HG03460 (cell line): ENCODE measurements around the gene WWC2.
A peak's percentile ranks its signal among the peaks of the same experiment; 100 is the strongest.

Experiments
- ATAC-seq: cut with Tn5 transposase; IDR thresholded peaks from one replicate; pipeline ENCODE4 v1.9.1; 2021; ENCODE audit not compliant: unreplicated experiment

The WWC2 gene

GRCh38 chr4:183098723-183099536, at the start of gene WWC2:
Gene WWC2 (plus strand): TSS chr4:183099257. CDS start chr4:183099492, 235 bp downstream.
- peak; percentile 59 for ATAC-seq

DNA sequence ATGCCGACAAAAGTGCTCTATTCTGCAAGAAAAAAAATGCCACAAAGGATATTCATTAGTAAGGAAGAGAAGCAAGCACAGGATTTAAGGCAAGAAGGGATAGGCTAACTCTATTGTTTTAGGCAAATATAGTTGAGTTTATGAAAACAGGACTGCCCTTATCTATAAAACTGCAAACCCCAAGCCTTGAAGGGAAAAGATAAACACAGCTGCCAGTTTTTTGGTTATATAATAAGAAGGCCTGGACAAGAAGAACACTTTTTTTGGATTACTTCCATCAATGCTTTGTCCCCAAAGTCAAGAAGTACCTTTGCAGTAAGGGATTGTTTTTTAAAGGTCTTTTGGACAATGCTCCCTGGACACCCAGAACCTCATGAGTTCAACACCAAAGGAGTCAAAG, 45.4 kb upstream of the WWC2 start:
- ATAC-seq: no peak

DNA sequence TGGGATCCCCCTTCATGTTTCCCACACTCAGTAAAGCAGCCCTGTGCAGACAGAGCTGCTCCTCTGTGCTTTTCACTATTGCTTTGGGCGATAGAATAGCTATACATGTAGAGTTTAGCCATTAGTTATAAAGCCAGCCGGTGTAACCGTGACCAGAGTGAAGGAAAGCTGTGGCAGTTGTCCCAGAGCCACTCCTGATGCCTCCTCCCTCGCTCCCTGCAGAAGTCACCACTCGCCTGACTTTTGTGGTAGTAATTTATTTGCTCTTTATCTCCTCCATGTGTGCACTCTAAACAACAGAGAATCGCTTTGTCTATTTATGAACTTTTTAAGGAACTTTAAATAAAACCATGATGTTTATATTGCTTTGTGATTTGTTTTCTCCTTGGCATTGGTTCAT, 41.8 kb upstream of the WWC2 start:
- ATAC-seq: no peak

GRCh38 chr4:183059797-183060196, 39.3 kb upstream of the WWC2 start:
- ATAC-seq: no peak

- ATAC-seq: no peak
Measured at GRCh38 chr4:183068502-183068901, 30.6 kb upstream of the WWC2 start.

DNA sequence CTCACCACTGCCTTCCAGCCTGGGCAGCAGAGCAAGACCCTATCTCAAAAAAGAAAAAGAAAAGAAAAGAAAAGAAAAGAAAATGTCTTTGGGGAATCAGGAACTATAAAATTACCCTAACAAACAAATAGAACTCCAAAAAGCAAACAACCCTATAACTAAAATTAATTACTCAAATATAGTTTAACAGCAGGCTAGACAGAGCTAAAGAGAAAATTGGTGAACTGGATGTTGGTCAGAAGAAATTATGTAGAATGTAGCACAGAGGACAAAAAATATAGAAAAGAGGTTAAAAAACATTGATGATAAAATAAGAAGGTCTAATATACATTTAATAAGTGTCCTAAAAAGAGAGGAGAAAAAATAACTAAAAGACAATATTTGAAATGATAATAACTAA, 27.8 kb upstream of the WWC2 start:
- ATAC-seq: no peak

GRCh38 chr4:183072176-183072575, 26.9 kb upstream of the WWC2 start:
- no peak for ATAC-seq

DNA sequence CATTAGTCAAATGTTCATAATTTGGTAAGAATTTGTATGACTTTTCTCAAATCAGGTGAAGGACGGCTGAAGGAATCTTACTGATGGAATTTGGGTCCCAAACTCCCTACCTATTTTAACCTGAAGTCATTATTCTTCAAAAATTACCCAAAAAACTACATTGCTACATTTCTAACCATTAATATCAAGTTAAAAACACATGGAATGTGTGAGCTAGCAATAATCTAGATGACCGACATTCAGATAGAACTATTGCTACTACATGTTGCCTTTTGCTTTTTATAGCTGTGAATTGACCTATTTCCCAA, 25.3 kb upstream of the WWC2 start:
- no peak for ATAC-seq

GRCh38 chr4:183074288-183074990, 24.6 kb upstream of the WWC2 start:
- no peak for ATAC-seq

DNA sequence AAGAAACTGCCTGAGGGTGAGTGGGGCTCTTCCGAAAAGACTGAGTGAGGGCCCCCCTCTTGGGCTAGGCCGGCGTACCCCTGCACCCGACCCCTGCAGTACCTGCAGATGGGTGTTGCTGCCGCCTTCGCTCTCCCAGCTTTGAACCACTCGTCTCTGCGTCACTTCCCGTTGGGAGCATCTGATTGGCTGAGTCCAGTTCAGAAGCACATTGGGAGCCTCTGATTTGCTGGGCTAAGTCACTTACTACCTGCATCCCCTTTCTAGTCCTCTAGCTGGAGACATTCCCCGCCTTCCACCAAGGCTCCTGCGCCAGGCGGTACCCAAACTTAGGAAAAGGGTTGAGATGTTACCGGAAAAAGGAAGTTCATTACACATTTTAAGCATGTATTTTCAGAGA, 20.4 kb upstream of the WWC2 start:
- no peak for ATAC-seq

DNA sequence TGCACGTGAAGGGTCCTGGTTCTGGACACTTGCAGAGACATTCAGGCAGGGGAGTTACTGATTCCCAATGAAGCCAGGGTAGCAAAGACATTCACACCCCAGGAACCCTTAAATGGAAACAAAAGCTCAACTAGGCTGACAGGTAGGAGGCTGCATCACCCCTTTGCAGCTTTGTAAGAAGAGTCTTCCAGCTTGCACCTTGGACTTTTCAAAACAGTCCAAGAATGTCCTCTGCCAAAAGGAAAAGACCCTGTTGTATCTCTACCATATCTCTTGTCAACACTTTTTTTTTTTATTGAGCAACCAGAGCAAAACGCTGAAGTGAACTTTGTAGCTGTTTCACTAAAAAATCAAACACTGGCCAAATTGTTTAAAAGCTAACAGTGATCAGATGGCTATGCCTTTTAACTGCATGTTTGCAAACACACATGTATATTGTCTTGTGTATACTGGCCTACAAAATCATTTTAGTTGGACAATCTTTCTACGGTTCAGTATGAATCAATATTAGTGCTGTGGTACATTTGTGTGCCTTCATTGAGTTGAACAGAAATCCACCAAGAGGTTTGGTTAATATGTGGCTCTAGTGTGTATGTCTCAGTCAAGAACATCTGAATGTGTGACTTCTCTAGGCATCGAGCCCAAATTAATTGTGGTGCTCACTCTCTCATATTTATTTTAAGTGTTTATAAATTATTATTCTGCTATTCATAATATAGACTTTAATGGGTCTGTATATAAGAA, 18.5 kb upstream of the WWC2 start:
- ATAC-seq: no peak

DNA sequence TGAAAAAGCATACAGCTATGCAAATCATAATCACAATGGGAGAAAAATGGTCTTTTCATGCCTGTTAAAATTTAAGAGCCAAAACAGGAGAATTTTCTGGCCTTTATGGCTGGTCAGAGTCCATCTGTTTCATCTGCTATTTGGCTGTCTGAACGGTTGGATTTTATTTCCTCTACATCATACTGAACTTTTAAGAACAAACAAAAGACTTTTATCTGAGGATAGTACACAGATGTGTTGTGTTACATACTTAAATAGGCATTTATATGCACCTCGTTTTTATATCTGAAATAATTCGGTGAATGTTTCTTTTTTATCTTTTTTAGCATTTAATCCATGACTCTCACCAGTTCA, 18.0 kb upstream of the WWC2 start:
- no peak for ATAC-seq

DNA sequence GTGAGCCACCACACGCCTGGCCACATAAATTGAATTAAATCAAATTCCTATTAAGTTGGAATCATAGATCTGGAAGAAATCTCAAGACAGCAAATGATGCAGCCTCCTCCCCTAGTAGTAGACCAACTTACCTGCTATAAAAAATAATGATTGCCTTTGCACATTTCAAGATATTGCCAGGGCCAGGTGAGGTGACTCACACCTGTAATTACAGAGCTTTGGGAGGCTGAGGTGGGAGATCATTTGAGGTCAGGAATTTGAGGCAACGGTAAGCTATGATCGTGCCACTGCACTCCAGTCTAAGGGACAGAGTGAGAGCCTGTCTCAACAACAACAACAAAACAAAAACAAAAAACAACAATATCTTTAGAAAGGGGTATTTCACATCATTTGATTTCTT, 17.0 kb upstream of the WWC2 start:
- ATAC-seq: no peak

GRCh38 chr4:183094393-183095198, 4.5 kb upstream of the WWC2 start:
- no peak for ATAC-seq

DNA sequence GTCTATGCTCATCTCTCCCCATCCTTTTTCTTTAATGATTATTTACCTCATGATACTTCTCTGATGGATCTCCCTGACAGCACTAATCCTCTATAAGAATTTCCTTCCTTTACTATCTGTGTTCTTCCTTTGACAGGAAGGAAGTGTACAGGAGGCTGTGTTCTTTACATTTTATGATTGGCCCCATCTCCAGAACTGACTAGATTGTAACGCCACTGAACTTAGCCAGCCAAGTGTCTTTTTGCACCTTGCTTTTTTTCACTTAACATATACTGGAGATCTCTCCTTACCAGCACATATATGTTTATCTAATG, 3.9 kb upstream of the WWC2 start:
- no peak for ATAC-seq

- ATAC-seq: no peak
Measured at GRCh38 chr4:183096276-183096965, 2.6 kb upstream of the WWC2 start.

DNA sequence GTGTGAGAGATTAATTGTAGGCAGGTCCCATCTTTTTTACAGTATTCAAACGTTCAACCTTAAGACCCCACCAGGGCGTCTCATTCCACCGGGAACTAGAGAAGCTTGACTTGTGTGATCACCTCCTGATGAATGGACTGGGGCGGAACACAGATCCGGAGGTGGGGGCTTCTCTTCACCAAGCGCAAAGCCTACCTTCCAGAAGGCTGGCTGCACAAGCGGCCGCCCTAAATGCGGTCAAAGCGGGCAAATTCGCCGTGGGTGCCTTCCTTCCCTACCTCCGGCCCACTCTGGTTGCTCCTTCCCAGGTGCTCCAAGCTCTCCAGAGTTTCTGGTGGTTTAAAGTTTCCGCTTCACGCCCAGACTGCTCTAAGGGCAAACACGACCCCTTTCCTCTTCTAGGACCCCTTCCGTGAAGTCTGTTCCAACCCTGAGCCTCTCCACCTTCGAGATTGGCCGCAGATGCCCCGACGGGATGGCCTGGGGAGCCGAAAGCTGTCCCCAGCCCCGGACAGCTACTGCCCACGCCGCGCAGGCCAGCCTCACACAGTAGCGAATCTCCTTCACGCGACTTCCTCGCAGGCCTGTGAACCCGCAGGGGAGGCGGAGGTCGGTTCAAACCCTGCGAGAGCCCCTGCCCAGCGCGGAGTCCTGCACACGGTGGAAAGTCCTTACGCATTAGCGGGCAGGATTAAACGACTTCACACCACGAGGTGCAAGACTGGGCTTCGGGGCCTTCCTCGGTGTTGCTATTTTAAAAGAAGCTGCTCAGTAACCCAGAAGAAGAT, 1.6 kb upstream of the WWC2 start:
- ATAC-seq: no peak

DNA sequence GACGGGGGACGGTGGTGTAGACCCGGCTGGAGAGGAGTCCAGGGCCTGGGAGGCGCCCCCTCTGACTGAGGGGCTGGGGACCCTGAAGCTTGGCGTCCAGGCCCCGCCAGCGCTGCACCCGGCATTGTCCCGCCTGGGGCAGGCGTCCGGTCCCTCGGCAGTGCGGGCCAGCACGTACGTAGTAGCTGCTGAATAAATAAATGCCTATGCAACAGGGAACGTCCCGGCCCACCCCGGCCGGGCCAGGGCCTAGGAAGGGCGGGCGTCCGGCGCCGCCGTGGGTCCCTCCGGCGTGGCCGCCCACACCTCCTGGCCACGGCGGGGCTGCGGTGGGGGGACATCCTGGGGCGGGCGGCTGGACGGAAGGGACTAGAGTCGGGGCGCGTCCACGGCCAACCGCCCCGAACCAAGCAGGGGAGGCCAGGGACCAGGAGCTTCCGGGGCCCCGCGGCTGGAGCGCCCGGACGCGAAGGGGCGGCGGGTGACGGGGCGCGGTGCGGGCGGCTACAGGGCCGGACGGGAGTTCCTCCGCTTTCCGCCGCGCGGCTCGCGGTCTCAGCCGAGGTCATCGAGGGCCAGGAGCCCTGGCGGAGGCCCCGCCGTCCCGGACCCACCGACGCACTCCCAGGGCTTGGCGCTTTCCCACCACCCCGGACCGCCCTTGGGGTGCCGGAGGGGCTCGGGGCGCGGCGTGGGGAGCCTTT, 886 bp upstream of the WWC2 start:
- peak; percentile 30 for ATAC-seq

DNA sequence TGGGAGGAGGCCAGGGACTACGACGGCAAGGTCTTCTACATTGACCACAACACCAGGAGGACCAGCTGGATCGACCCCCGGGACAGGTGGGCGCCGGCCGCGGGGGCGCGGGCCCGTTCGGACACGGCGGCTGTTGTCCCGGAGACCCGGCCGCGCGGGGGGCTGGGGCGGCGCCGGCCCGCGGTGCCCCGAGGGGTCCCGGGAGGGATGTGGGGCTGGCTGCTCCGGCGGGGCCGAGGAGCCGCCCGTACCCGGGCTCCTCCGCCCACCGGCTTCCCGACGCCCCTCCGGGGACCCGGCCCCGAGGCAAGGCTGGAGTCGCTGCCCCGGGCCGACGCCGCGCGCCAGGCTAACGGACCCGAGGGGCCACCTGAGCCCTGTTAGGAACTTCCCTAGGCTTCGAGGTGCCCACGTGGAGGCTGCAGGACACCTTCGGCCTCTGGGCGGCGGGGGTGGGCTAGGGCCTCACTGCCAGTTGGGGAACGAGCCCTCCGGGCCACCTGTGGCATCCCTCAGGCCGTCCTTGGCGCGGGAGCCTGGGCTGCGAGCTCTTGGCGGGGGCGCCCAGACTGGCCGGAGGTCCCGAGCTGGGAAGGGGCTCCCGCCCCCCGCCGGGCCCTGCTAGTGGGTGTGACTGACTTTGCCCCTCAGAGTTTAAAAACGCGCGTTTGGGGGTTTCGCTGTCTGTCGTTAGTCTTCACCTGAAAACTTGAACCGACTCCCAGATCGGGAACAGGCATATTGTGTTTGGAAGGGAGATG, 660 bp downstream of the WWC2 start:
- no peak for ATAC-seq
